HEK293T (cell line): ENCODE data around the gene SERTAD1.

Experiments
- ARNT ChIP-seq: fragments of 450-650 bp; IDR thresholded peaks from 2 replicates; pipeline ENCODE4 v1.6.1; 2017; ENCODE audit warnings: mild to moderate bottlenecking
- BHLHE40 ChIP-seq: fragments of 450-650 bp; IDR thresholded peaks from 2 replicates; pipeline ENCODE4 v1.6.1; 2016; ENCODE audit warnings: mild to moderate bottlenecking, moderate library complexity, borderline replicate concordance
- ELF4 ChIP-seq: fragments of 450-650 bp; IDR thresholded peaks from 2 replicates; pipeline ENCODE4 v1.6.1; 2017; ENCODE audit warnings: antibody characterized with exemption
- FOXA1 ChIP-seq: fragments of 450-650 bp; IDR thresholded peaks from 2 replicates; pipeline ENCODE4 v1.6.1; 2016; ENCODE audit warnings: mild to moderate bottlenecking
- FOXK2 ChIP-seq: fragments of 450-650 bp; IDR thresholded peaks from 2 replicates; pipeline ENCODE4 v1.6.1; 2016; ENCODE audit warnings: mild to moderate bottlenecking
- FOXM1 ChIP-seq: fragments of 450-650 bp; IDR thresholded peaks from 2 replicates; pipeline ENCODE4 v1.6.1; 2017; ENCODE audit warnings: mild to moderate bottlenecking, borderline replicate concordance
- L3MBTL2 ChIP-seq: fragments of 450-650 bp; conservative IDR thresholded peaks from 2 replicates; pipeline ENCODE4 v1.6.1; 2016; ENCODE audit warnings: mild to moderate bottlenecking
- LEF1 ChIP-seq: fragments of 450-650 bp; IDR thresholded peaks from 2 replicates; pipeline ENCODE4 v1.6.1; 2017; ENCODE audit warnings: mild to moderate bottlenecking, borderline replicate concordance
- NFRKB ChIP-seq: fragments of 450-650 bp; IDR thresholded peaks from 2 replicates; pipeline ENCODE4 v1.6.1; 2016; ENCODE audit warnings: mild to moderate bottlenecking, moderate library complexity
- SP1 ChIP-seq: fragments of 450-650 bp; IDR thresholded peaks from 2 replicates; pipeline ENCODE4 v1.6.1; 2017
- SUZ12 ChIP-seq: fragments of 450-650 bp; IDR thresholded peaks from 2 replicates; pipeline ENCODE4 v1.6.1; 2016; ENCODE audit warnings: mild to moderate bottlenecking
- TARDBP ChIP-seq: fragments of 450-650 bp; IDR thresholded peaks from 2 replicates; pipeline ENCODE4 v1.6.1; 2016
- ZNF384 ChIP-seq: fragments of 450-650 bp; IDR thresholded peaks from 2 replicates; pipeline ENCODE4 v1.6.1; 2016

DNA sequence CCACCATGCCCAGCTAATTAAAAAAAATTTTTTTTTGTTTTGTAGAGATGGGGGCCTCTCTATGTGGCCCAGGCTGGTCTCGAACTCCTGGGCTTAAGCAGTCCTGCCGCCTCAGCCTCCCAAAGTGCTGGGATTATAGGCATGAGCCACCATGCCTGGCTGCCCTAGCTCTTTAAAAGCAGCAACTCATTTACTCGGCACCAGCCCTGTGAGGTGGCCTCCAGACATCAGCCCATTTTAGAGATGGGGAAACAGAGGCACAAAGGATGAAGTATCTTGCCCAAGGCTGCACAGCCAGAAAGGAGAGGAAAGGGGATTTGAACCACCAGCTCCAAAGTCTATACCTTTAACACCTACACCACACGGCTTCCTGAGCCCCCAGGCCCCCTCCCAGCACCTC is 12.9 kb downstream of the SERTAD1 start:
- TF ChIP-seq SUZ12: no peak
- no peak for TF ChIP-seq ZNF384
- TF ChIP-seq BHLHE40: no peak
- TF ChIP-seq FOXM1: no peak
- TF ChIP-seq FOXA1: no peak
- no peak for TF ChIP-seq LEF1
- TF ChIP-seq ELF4: no peak
- TF ChIP-seq SP1: no peak
- no peak for TF ChIP-seq FOXK2
- TF ChIP-seq NFRKB: no peak
- TF ChIP-seq TARDBP: no peak
- no peak for TF ChIP-seq ARNT
- no peak for TF ChIP-seq L3MBTL2
